ENCODE data around the gene HMGN3.

- no peak for TF ChIP-seq POLR2A (IDR thresholded peaks at IDR 0.05)
- TF ChIP-seq CTCF (IDR thresholded peaks at IDR 0.05 in 8 of 11, conservative IDR thresholded peaks at IDR 0.05 in 3 of 11) = no peak
- no peak for TF ChIP-seq POLR2AphosphoS5 (IDR thresholded peaks at IDR 0.05)
Observed at GRCh38 chr6:79188885-79189480, 45.5 kb downstream of the HMGN3 start.

Measured in spleen (tissue), 7 donors.